Stimulated activated CD4-positive, alpha-beta T cell treated with anti-CD3 and anti-CD28 coated beads, Interleukin-15, amount 100 ng/mL, for 48 hours (primary cell): Measurements from ENCODE around the gene ZNF628.
A peak's percentile ranks its signal among the peaks of the same experiment; 100 is the strongest.
"Not testable (repeated sequence)": the region's sequence is repeated elsewhere in the genome, so short reads cannot be mapped to it uniquely, and the experiment has no call there.

Source experiments
- DNase-seq, 2 donors: peaks; one replicate each; pipeline ENCODE4 v3.0.0-alpha.2; 2020; ENCODE audit warnings: low read depth in 2 of 2

ZNF628 gene

DNA sequence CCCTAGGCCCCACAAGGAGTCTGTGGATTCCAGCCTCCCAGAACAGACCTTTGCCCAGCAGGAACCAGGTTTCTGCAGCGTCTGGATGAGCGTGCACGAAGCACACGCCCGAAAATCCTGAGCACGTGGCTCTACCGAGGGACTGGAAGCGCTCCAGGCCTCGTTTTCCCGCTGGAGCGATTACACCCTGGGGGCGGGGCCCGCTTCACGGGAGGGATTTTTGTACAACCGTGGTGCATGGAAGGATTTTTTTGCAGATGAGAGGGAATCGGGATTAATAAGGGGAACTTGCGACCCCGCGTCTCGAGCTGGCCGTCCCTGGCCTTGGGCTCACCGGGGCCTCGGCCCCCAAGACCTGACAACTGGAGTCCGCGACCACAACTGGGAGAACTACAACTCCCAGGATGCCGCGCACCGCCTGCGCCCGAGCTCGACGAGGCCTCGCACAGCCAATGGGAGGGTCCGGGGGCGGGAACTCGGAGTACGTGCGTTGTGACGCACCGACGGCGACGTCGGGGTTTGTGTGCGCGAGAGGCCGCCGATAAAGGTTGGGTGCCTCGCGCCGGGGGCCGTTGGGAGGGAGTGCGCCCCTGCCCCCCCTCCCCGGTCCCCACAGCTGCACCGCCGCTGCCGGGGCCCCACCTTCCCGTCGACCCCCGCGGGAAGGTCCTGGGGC lies at the start of gene ZNF628:
ZNF628 (plus strand) TSS at position 518 of the 676 bp plus-strand sequence. CDS start 3,294 bp downstream, outside the sequence.
- DNase-seq: peak; percentile 97 to 99

DNA sequence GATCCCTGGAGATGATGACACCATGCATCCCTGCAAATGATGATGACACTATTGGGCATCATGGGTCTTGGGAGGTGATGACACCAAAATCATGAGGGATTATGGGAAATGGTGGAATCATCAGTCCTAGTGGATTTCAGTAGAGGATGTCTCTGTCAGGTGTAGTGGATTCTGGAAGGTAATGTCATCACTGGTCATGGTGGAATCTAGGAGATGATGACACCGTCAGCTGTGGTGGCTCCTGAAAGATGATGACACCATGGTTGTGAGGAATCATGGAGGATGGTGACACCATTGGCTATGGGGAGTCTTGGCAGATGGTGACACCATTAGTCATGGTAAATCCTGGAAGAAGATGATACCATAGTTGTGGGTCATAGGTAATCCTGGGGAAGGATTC lies 45.2 kb upstream of the ZNF628 start:
- DNase-seq: no peak

DNA sequence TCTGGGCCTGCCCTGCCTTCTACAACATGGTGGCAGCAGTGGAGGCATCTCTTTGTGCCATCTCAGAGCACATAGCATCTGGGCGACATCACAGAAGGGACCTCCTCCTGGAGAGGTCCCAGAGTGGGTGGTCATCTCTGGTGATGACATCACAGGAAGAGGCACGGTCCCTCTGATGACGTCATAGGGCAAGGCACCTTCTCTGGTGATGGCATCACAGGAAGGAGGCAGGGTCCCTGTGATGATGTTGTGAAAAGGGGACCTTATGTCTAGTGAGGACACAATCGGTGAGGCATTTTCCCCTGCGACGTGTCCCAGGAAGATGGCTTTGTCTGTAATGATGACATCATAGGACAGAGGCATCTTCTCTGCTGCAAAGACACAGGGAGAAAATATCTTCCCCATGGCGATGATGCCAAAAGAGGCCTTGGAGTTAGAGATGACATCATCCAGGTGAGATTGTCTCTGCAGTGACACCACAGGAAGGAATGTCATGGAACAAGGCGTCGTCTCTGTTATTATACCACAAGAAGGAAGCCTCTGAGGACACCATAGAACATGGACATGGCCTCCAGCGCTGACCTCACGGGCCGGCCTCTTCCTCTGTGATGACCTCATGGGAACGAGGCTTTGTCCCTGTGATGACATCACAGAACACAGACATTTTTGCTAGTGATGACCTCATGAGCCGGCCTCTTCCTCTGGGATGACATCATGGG lies 44.0 kb upstream of the ZNF628 start:
- no peak for DNase-seq

DNA sequence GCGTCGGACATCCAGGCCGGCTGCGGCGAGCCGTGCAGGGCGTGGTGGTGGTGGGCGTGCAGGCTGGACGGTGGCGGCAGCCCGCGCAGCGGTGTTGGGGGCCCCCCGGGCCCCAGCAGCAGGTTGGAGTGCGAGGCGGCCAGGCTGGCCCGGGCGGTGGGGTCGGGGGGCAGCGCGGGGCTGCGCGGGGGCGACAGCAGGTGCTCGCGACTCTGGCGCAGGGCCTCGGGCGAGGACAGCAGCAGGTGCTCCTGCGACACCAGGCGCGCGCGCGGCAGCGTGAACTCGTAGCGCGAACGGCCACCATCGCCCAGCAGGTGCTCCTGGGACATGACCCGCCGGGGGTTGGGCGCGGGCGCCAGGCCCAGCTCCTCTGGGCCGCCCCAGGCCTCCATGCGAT lies 43.1 kb upstream of the ZNF628 start:
- DNase-seq: no peak

DNA sequence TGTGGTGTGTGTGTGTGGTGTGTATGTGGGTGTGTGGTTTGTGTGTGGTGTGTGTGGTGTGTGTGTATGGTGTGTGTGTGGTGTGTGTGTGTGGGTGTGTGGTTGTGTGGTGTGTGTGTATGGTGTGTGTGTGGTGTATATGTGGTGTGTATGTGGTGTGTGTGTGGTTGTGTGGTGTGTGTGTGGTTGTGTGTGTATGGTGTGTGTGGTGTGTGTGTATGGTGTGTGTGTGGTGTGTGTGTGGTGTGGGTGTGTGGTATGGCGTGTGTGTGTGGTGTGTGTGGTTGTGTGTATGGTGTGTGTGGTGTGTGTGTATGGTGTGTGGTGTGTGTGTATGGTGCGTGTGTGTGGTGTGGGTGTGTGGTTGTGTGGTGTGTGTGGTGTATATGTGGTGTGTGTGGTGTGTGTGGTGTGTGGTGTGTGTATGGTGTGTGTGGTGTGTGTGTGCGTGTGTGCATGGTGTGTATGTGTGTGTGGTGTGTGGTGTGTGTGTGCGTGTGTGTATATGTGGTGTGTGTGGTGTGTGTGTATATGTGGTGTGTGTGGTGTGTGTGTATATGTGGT lies 42.0 kb upstream of the ZNF628 start:
- DNase-seq: no peak

DNA sequence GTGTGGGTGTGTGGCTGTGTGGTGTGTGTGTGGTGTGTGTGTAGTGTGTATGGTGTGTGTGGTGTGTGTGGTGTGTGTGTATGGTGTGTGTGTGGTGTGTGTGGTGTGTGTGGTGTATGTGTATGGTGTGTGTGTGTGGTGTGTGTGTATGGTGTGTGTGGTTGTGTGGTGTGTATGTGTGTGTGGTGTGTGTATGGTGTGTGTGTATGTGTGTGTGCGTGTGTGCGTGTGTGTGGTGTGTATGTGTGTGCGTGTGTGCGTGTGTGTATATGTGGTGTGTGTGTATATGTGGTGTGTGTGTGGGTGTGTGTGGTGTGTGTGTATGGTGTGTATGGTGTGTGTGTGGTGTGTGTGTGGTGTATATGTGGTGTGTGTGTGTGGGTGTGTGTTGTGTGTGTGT lies 41.4 kb upstream of the ZNF628 start:
- DNase-seq: no peak

DNA sequence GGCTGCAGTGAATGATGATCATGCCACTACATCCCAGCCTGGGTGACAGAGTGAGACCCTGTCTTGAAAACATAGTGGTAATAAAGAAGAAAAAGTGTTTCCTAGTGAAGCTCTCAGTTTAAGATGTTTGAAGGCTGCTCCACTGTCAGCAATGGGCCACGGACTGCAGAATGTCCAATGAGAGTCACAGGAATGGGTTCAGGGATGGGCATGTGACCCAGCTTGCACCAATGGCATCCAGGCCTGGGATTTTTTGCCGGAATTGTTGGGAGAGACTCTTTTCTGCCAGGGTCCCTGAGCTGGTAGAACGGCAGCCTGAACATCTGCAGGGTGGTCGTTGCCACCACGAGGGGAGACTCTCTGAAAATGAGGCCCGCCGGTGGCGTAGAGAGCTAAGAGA lies 39.6 kb upstream of the ZNF628 start:
- no peak for DNase-seq

DNA sequence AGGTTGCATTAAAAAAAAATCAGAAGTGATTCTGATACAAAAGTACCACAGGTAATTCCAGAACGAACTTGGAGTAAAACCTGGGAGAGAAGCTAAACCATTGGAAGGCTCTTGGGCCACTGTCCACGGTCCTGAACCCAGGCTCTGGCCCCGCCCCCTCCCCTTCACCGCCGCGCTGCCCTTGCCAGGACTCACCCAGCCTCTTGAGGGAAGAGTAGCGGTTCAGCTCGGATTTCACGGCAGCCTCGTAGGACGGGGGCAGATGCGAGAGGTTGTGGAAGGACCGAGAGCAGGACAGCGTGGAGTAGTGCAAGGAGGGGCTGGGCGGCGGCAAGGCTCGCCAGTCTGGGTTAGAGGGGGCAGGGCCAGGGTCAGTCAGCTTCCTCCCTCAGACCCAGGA lies 39.0 kb upstream of the ZNF628 start:
- DNase-seq: no peak

DNA sequence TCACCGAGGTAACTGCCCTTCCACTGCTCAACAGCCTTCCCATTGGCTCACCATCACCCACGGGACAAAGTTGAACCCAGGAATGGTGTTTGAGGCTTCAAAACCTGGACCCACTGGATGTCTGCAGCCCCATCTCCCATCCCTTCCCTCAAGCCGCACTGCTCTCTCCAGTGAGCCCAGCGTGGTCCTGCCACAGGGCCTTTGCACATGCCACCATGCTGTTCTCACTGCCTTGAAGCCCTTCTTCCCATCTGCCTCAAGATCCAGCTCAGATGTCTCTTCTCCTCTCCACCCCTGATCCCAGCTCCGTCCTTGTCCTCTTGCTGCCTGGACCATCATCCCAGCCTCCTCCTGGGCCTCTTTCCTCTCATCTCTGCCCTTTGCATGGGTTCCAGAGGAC lies 37.4 kb upstream of the ZNF628 start:
- DNase-seq: no peak

DNA sequence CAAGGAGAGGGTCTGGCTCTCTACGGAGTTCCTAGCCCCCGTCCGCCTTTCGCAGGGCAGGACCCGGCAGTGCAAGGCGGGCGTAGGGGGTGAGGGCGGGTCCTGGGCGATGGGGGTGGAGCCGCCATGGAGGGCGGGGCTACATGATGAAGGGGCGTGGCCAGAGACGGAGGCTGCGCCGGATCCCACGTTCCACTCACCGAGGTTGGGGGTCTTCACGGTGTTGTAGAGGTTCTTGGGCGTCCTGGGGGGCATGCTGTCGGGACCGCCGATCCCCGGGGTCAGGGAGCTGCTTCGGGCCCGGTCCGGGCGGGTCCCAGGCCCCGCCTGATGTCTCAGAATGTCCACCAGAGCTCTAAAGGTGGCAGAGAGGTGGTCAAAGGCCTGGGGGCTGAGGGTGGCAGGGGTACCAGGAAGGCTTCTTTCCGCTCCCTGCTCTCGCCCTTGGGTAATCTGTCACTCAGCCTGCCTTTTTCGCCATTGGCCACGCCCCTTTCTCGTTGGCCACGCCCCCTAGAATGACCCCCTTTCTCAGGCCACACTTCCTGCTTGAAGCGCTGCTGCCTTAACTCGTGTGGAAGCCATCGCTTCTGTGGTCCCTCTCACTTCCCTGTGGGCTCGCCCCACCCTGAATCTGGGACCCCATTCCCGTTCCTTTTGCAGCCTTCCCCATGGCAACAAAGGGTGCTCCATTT lies 35.9 kb upstream of the ZNF628 start:
- DNase-seq: no peak

DNA sequence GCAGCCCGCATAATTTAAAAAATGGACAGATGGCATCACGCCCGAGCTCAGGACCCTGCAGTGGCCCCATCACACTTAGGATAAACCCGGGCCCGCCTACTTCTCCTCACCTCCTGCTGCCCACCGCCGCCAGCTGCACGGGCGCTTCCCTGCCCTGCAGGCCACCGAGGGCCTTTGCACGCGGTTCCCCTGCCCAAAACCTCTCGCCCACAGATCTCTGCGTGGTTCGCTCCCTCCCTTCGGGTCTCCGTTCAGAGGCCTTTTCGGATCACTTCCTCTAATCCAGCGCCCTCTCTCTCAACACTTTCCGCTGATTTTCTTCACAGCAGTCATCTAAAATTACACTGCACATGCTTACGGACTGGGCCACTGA lies 35.1 kb upstream of the ZNF628 start:
- DNase-seq: no peak

DNA sequence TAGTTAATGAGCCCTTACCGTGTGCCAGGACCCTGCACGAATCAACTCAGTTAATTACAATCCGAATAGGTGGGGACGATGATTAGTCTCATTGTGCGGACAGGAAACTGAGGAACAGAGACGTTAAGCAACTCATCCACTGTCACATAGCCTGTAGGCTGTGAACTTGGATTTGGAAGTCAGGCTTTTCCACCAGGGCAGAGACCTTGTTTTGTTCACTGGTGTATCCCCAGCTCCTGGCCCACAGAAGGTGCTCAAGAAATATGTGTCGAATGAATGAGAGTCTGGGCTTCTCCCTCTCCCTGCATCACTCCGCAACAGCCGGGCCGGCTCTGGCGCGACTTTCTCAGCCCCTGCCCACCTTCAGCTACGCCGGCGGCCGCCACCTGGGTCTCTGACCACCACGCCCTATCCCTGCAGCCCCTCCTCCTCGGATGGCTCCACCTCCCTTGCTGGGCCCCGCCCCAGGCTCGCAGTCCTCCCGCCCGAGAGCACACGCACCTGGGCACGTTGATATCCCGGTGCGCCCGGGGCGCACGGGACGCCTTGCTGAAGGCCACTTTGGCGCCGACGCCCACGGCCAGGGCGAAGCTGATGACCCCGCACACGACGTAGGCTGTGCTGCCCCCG lies 34.6 kb upstream of the ZNF628 start:
- no peak for DNase-seq

DNA sequence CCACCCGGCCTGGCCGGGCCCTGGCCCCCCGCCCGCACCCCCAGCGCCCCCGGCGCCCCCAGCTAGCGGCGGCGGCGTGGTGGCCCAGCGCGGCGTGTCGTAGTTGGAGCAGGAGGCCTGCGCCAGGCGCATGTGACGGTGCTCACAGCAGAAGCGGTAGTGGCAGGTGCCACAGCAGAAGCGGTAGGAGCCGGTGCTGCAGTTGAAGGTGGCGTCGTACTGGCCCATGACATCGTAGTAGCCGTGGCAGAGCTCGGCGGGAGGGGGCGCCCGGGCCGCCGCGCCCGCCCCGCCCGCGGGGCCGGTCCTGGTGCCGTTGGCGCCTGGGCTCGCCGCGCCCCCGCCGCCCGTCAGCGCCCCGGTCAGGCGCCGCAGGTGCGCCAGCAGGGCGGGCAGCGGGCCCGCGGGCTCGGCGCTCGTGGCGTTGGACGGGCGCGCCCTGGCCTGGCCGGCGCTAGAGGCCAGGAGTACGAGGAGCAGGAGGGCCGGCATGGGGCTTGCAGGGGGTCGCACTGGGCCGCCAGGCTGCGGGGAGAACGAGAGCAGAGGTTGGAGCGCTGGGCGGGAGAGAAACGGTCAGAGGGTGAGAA lies 34.0 kb upstream of the ZNF628 start:
- no peak for DNase-seq

DNA sequence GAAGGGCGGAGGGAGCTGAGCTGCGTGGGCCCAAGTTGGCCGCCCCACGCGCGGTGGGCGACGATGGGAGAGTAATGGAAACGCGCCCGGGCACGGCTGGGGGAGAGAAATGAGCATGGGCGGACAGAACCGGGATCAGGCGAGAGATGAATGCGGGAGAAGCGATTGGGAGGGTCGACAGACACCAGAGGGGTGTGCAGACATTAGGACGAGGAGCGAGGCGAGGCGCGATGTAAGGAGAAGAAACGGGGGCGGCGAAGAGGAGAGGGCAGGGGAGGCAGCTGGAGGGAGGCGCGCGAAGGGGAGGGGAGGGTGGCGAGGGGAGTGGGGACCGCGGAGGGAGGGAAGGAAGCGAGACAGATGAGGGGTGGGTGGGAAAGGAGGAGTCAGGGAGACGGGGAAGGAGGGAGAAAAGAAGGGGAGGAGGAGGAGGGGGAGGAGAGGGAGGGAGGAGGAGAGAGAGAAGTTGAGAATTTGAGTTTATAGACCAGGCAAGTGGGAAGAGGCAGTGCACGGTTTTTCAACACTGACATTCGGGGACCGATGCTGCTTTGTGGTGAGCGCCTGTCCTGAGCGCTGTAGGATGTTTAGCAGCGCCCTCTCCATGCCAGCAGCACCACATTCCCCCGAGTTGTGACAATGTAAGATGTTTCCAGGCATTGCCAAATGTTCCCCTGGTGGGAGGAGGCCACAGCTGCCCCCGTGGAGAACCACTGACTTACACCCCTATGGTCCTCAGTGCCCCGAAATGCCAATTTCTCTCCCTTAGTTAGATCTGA lies 33.2 kb upstream of the ZNF628 start, which contains the start of gene SHISA7:
SHISA7 (minus strand) TSS at position 256 of the 779 bp plus-strand sequence. CDS start 437 bp downstream, outside the sequence.
- no peak for DNase-seq

DNA sequence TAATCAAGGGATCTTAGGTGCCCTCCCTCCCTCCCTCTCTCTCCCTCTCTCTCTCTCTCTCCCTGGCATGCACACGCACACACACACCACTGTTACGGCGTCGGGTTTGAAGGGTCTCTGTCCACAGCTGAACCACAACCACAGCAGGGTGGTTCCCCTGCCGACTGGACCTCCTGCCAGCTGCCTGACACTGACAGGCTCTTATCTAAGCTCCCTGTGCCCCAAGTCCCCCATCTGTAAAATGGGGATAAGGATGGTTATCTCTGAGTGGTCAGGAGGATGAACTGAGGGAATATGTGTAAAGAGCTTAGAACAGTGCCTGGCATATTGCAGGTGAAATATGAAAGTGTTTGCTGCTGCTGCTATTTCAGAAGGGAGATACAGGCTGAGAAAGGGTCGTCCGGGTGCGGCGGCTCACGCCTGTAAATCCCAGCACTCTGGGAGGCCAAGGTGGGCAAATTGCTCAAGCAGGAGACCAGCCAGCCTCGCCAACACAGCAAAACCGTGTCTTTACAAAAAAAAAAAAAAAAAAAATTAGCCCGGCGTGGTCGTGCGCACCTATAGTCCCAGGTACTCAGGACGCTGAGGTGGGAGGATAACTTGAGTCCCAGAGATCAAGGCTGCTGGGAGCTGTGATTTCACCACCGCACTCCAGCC lies 32.5 kb upstream of the ZNF628 start:
- no peak for DNase-seq

DNA sequence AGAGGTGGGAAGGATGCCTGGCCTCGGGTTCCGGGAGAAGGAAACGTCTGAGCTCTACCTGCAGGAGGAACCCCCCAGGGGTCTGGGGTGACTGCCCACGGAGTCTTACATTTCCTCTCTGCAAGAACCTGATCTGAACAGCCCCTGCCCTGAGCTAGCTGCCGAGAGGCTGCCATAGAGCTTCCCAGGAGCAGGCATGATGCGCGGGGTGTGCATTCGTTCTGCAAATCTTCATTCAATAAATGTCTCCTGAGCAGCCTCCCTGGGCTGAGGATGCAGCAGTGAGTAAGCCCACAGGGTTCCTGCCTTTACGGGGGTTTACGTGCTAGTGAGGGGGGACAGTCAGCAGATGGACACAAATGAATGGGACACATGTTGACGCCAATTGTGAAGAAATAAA lies 31.8 kb upstream of the ZNF628 start:
- DNase-seq: no peak

DNA sequence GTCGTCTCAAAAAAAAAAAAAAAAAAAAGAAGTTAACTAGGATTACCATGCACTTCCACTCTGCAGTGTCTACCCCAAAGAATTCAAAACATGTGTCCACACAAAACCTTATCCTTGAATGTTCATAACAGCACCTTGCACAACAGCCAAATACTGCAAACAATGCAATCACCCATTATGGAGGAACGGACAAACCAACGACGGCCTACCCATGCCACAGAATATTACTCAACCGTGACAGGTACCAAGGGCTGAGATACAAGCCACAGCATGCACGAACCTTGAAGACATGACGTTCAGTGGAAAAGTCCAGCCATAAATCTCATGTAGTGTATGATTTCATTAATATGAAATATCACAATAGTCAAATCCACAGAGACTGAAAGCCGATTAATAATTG lies 30.4 kb upstream of the ZNF628 start:
- DNase-seq: no peak

DNA sequence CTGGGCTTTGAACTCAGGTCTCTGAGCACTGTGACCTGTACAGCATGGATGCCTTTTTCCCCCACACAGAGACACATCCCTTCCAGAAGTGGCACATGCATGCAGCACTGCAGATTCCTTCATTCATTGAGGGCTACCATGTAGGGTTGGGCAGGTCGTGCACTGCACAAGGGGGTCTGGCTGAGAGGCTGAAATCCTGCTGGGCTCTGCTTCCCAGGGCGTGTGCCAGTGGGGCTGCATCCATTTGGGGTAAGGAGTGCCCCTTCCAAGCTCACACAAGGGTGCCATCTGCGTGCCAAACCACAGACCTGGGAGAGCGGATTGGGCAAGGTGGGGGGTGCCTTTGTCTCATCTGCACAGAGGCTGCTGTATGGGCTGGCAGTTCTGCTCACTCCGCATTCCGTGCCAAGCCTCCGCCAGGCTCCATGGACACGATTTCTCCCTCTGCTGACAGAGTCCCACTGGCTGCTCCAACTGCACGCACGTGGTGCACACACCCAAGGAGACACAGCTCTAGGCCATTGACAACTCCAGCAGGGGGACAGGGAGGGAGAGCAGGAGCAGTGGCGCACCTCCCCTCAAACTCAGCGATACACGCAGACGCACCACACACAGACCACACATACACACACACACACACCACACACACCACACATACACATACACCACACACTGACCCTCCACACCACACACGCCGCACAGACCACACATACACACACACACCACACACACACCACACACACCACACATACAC lies 28.8 kb upstream of the ZNF628 start:
- no peak for DNase-seq

DNA sequence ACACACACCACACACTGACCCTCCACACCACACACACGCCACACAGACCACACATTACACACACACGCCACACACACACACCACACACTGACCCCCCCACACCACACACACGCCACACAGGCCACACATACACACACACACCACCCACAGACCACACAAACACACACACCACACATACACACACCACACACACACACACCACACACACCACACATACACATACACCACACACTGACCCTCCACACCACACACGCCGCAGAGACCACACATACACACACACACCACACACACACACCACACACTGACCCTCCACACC lies 28.3 kb upstream of the ZNF628 start:
- not testable (repeated sequence) for DNase-seq

DNA sequence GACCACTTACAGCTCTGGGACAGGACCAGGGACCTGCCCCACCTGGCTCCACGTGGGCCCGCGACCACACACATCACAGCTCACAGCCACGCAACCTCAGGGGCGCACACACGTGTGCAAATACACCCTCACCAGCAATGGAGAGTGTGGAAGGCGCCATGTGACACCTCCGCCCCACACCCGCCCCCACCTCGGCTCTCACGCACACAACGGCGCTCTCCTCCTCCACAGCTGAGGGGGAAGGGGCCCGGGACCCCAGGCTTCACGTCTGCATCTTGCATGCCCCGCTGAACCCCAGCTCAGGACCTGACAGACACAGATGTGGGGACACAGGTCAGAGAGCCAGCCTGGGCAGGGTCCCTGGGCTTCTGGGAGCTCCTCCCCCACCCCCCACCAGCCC lies 26.9 kb upstream of the ZNF628 start:
- no peak for DNase-seq
